Measurements from ENCODE around the gene ZNF548. TPM values are rescaled to one million over a fixed set of nuclear protein-coding genes. Genes with fewer than 3 reads are reported as not detected.

The ZNF548 gene
- polyA plus RNA-seq, 1 experiment = 14.2 TPM

GRCh38 chr19:57441979-57442752 lies 52.5 kb downstream of the ZNF548 start:
- ChIA-PET CTCF (no interaction called here), POLR2A (no interaction called here)
- H3K27ac ChIP-seq (ENCODE audit: low read depth, low read length) = no peak overlapping the region
- H3K4me3 ChIP-seq (ENCODE audit: low read depth, low read length) = no peak overlapping the region
- no peak for TF ChIP-seq CTCF (IDR thresholded peaks at IDR 0.05; ENCODE audit: low read depth, low read length)
- DNase-seq (ENCODE audit: low read depth, low spot score) = no peak
- H3K27me3 ChIP-seq (ENCODE audit: control insufficient read depth, insufficient read depth, low read length) = no peaks in the 10 kb centered on the region
- peaks cover 61% of the 10 kb centered on the region for H3K9me3 ChIP-seq (ENCODE audit: control insufficient read depth, insufficient read depth, low read length)

DNA sequence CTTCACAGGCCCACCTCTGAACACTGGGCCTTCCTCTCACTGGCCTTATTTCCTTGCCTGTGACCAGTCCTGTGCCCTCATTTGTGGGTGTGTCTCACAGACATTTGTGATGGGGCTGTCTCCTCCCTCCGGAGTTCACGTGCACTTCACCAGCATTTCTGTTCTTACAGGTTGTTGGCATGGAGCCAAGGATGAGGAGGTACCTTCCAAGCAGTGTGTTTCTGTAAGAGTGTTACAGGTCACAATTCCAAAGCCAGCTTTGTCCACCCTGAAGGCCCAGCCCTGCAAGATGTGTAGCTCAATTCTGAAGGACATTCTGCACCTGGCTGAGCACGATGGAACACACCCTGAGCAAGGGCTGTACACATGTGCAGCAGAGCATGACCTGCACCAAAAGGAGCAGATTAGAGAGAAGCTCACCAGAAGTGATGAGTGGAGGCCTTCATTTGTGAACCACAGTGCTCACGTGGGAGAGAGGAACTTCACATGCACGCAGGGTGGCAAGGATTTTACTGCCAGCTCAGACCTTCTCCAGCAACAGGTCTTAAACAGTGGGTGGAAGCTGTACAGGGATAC lies 53.6 kb downstream of the ZNF548 start:
- no peak overlapping the region for H3K27ac ChIP-seq (ENCODE audit: low read depth, low read length)
- H3K27me3 ChIP-seq (ENCODE audit: control insufficient read depth, insufficient read depth, low read length) = no peaks in the 10 kb centered on the region
- ChIA-PET CTCF (no interaction called here), POLR2A (no interaction called here)
- no peak for DNase-seq (ENCODE audit: low read depth, low spot score)
- peaks cover 64% of the 10 kb centered on the region for H3K9me3 ChIP-seq (ENCODE audit: control insufficient read depth, insufficient read depth, low read length)
- TF ChIP-seq CTCF (IDR thresholded peaks at IDR 0.05; ENCODE audit: low read depth, low read length) = no peak
- H3K4me3 ChIP-seq (ENCODE audit: low read depth, low read length) = no peak overlapping the region

GRCh38 chr19:57452307-57452706 lies 62.7 kb downstream of the ZNF548 start:
- TF ChIP-seq CTCF (IDR thresholded peaks at IDR 0.05; ENCODE audit: low read depth, low read length) = no peak

More at GRCh38 chr19:57452307-57452706, 62.7 kb downstream of the ZNF548 start:
- no peak for DNase-seq (ENCODE audit: low read depth, low spot score)
- Histone ChIP-seq H3K4me3 (ENCODE audit: low read depth, low read length) (no peak overlapping the region), H3K9me3 (ENCODE audit: control insufficient read depth, insufficient read depth, low read length) (peaks cover 15% of the 10 kb centered on the region), H3K27ac (ENCODE audit: low read depth, low read length) (no peak overlapping the region), H3K27me3 (ENCODE audit: control insufficient read depth, insufficient read depth, low read length) (no peaks in the 10 kb centered on the region)
- ChIA-PET POLR2A (no interaction called here), CTCF (no interaction called here)

Other genes with a start within 250 kb of the ZNF548 start
- gene ZIM3, start 244.7 kb upstream of the ZNF548 start, polyA plus RNA-seq (2011; rRNA removed) = not detected in 2 replicates
- gene DUXA, start 222.4 kb upstream of the ZNF548 start, polyA plus RNA-seq (2011; rRNA removed) = not detected in 2 replicates
- 7.1 and 7.8 TPM in 2 replicates for gene ZNF264, start 198.4 kb upstream of the ZNF548 start, polyA plus RNA-seq (2011; rRNA removed)
- gene AURKC, start 158.8 kb upstream of the ZNF548 start, polyA plus RNA-seq (2011; rRNA removed) = 0.17 and 0.19 TPM in 2 replicates
- 6.1 and 6.3 TPM in 2 replicates for gene ZNF805, start 149.2 kb upstream of the ZNF548 start, polyA plus RNA-seq (2011; rRNA removed)
- gene ZNF460, start 109.4 kb upstream of the ZNF548 start, polyA plus RNA-seq (2011; rRNA removed) = 11.2 and 13.0 TPM in 2 replicates
- gene ZNF543, start 69.4 kb upstream of the ZNF548 start, polyA plus RNA-seq (2011; rRNA removed) = 2.6 and 2.7 TPM in 2 replicates
- gene ZNF304, start 38.6 kb upstream of the ZNF548 start, polyA plus RNA-seq (2011; rRNA removed) = 7.1 and 7.8 TPM in 2 replicates
- 16.5 and 19.6 TPM in 2 replicates for gene TRAPPC2B, start 26.3 kb upstream of the ZNF548 start, polyA plus RNA-seq (2011; rRNA removed)
- 3.3 and 3.7 TPM in 2 replicates for gene ZNF547, start 26.3 kb upstream of the ZNF548 start, polyA plus RNA-seq (2011; rRNA removed)
- 5.7 and 6.4 TPM in 2 replicates for gene ZNF17, start 21.3 kb downstream of the ZNF548 start, polyA plus RNA-seq (2011; rRNA removed)
- gene ZNF749, start 45.5 kb downstream of the ZNF548 start, polyA plus RNA-seq (2011; rRNA removed) = 7.4 and 9.7 TPM in 2 replicates
- 0.11 and 0.21 TPM in 2 replicates for gene VN1R1, start 67.3 kb downstream of the ZNF548 start, polyA plus RNA-seq (2011; rRNA removed)
- 6.6 and 6.8 TPM in 2 replicates for gene ZNF772, start 87.7 kb downstream of the ZNF548 start, polyA plus RNA-seq (2011; rRNA removed)
- 8.7 and 11.1 TPM in 2 replicates for gene ZNF419, start 97.9 kb downstream of the ZNF548 start, polyA plus RNA-seq (2011; rRNA removed)
- 9.2 and 11.0 TPM in 2 replicates for gene ZNF773, start 110.1 kb downstream of the ZNF548 start, polyA plus RNA-seq (2011; rRNA removed)
- gene ZNF549, start 137.5 kb downstream of the ZNF548 start, polyA plus RNA-seq (2011; rRNA removed) = 5.0 and 5.8 TPM in 2 replicates
- gene ZNF550, start 170.0 kb downstream of the ZNF548 start, polyA plus RNA-seq (2011; rRNA removed) = 6.8 and 8.2 TPM in 2 replicates
- gene ZNF416, start 189.1 kb downstream of the ZNF548 start, polyA plus RNA-seq (2011; rRNA removed) = 4.4 and 4.8 TPM in 2 replicates
- 4.3 and 4.5 TPM in 2 replicates for gene ZIK1, start 194.3 kb downstream of the ZNF548 start, polyA plus RNA-seq (2011; rRNA removed)
- gene ZNF530, start 210.0 kb downstream of the ZNF548 start, polyA plus RNA-seq (2011; rRNA removed) = 1.3 and 1.5 TPM in 2 replicates
- gene ZNF134, start 224.4 kb downstream of the ZNF548 start, polyA plus RNA-seq (2011; rRNA removed) = 10.7 and 10.9 TPM in 2 replicates
- 12.0 and 14.4 TPM in 2 replicates for gene ZNF211, start 243.3 kb downstream of the ZNF548 start, polyA plus RNA-seq (2011; rRNA removed)

Data from AG04450 (cell line).